Bronchus fibroblast of lung (primary cell): Measurements from ENCODE around the gene NCSTN. TPM values are rescaled to one million over a fixed set of nuclear protein-coding genes. Genes with fewer than 3 reads are reported as not detected.

Source experiments
- total RNA-seq: library from RNA; depleted of rRNA; stranded (reverse); fragments of >200 nt; gene quantifications from 2 replicates; pipeline ENCODE4 v1.2.3, GENCODE V29; 2015

Gene NCSTN
- total RNA-seq = 56.0 and 68.1 TPM in 2 replicates

DNA sequence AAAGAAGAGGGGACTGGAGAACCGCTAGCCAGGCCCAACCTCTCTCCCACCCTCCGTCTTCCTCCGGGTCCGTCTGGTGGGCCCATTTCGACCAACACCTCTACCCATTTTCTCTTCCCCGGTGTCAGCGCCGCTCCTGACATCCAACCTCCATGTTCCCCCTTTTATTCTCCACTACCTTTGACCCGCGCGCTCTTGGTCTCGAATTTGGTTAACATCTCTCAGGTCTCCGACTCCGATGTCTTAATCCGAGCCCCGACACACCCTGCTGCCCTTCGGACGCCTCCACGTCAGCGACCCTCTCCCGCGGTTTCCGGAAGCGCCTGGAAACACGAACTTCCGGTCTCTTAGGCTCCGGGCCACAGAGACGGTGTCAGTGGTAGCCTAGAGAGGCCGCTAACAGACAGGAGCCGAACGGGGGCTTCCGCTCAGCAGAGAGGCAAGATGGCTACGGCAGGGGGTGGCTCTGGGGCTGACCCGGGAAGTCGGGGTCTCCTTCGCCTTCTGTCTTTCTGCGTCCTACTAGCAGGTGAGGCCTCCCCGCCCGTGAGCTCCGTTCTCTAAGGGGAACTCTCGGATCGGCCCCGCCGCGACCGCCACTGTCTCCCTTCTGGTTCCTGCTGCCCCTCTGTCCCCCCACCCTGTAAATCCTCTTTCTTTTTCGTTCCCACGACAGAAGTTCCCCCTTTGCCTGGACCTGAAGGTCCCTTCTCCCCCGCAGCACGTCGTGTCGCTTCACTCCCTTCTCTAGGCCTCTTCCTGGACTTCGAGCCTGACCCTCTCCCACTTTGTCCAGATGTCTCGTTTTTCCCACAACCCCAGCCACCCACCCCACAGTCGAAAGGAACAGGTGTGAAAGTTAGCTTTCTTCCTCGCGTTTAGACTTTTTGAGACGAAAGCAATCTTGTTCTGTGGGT, at the start of gene NCSTN, which contains the start of gene COPA:
Gene NCSTN, plus strand, starts transcription at position 431 of the 917 bp plus-strand sequence. Its CDS starts 14 bp downstream, at position 445.
Gene COPA, minus strand, starts transcription at position 298 of the 917 bp plus-strand sequence. Its CDS starts 80 bp downstream, at position 218.

DNA sequence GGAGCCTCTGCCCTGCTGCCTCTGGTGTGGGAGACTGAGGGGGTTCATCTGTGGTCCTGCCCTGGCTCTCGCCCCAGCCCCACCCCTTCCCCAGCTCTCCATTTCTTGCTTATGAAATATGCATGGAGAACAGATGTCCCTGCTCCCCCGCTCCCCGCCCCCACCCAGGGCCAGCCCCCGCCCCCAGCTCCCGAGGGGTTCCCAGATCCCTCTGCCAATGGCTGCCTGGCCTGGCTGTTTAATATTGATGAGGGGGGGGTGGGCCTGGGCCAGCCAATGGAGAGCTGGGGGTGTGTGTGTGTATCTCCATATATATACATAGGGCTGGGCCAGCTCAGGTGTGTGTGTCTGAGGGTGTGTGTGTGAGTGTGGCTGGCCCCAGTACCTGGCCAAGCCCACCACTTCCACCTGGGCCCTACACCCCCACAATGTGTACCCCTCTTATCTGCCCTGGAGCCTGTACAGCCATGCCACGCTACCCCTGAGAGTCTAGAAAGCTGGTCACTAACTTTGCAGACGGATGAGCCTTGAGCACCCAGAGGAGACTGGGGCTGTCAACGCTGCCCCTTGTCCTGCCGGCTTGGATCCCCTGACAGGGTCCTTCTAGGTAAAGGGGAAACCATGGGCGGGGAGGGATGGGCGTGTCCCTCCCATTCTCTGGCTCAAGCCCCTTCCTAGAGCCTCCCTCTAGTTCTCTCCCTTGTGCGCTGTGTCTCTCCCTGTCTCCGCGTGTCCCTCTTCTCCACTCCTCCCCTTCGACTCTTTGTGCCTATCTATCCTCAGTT, 23.7 kb downstream of the NCSTN start, which contains the start of gene NHLH1:
Gene NHLH1, plus strand, starts transcription at position 341 of the 785 bp plus-strand sequence. CDS start 3,661 bp downstream, outside the sequence.

DNA sequence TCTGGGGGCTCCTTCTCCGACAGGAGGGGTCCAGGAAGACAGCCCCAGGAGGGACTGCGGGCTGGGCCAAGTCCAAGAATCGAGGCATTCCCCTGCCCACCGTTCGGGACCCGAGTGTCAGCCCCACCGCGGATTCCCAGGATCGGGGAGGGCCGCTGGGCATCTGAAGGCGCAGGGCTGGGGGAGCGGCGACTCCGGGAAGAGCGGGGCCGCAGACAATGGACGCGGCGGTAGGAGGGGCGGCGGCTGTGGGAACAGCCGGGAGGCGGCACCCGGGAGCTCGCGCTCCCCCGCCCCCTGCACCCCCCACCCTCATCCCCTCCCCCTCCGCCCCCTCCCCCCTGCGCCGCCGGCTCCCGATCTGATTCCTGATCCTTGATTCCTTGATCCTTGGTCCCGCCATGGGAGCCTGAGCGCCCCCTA, 57.1 kb downstream of the NCSTN start, which contains the start of gene VANGL2:
Gene VANGL2, plus strand, starts transcription at position 342 of the 423 bp plus-strand sequence. CDS start 15,274 bp downstream, outside the sequence.

Other genes with a start within 250 kb of the NCSTN start
- gene IGSF8, start 244.8 kb upstream of the NCSTN start, total RNA-seq = 13.2 and 14.1 TPM in 2 replicates
- 0.50 and 1.5 TPM in 2 replicates for gene ATP1A2, start 227.6 kb upstream of the NCSTN start, total RNA-seq
- not detected in 2 replicates for gene ATP1A4, start 191.8 kb upstream of the NCSTN start, total RNA-seq
- gene CASQ1, start 152.8 kb upstream of the NCSTN start, total RNA-seq = 0.15 TPM in 1 of 2 replicates, not detected in the other
- 71.3 and 77.7 TPM in 2 replicates for gene PEA15, start 138.0 kb upstream of the NCSTN start, total RNA-seq
- 35.1 and 41.5 TPM in 2 replicates for gene DCAF8, start 80.8 kb upstream of the NCSTN start, total RNA-seq
- 42.1 and 52.5 TPM in 2 replicates for gene PEX19, start 58.2 kb upstream of the NCSTN start, total RNA-seq
- gene COPA, start 133 bp upstream of the NCSTN start, total RNA-seq = 191 and 193 TPM in 2 replicates
- gene NHLH1, start 23.7 kb downstream of the NCSTN start, total RNA-seq = under 0.01 TPM in 1 of 2 replicates, not detected in the other
- gene VANGL2, start 57.2 kb downstream of the NCSTN start, total RNA-seq = 0.89 and 1.0 TPM in 2 replicates
- not detected in 2 replicates for gene SLAMF6, start 179.9 kb downstream of the NCSTN start, total RNA-seq
- not detected in 2 replicates for gene CD84, start 236.1 kb downstream of the NCSTN start, total RNA-seq